Neutrophil (primary cell): ENCODE results near the gene CAST.
A peak's percentile ranks its signal among the peaks of the same experiment; 100 is the strongest.

Experiments used
- H3K27ac ChIP-seq: fragments of 200-600 bp; sonication (generic); 2 replicates; pipeline ENCODE4 v1.5.1; 2016; ENCODE audit warnings: mild to moderate bottlenecking, moderate library complexity
- H3K27me3 ChIP-seq: fragments of 200-600 bp; sonication (generic); 2 replicates; pipeline ENCODE4 v1.6.0; 2016; ENCODE audit warnings: mild to moderate bottlenecking
- H3K36me3 ChIP-seq: fragments of 200-600 bp; sonication (generic); 2 replicates; pipeline ENCODE4 v1.5.1; 2017
- H3K4me1 ChIP-seq, 2 experiments: fragments of 200-600 bp in 1 of 2; sonication (generic) in 1 of 2; 1 replicate in 1 of 2; 2 replicates in 1 of 2; pipeline versions ENCODE4 v1.5.1 to v1.6.1; 2013 to 2016; ENCODE audit warnings: low read depth in 1 of 2, low read length in 1 of 2, mild to moderate bottlenecking in 1 of 2, moderate library complexity in 1 of 2; ENCODE audit not compliant: control insufficient read depth in 1 of 2, insufficient read depth in 1 of 2
- H3K4me3 ChIP-seq, 2 experiments: fragments of 200-600 bp in 1 of 2; sonication (generic) in 1 of 2; 1 replicate in 1 of 2; 2 replicates in 1 of 2; pipeline ENCODE4 v1.5.1; 2013 to 2016; ENCODE audit warnings: low read depth in 1 of 2, low read length in 1 of 2, mild to moderate bottlenecking in 1 of 2, moderate library complexity in 1 of 2
- H3K9me3 ChIP-seq: fragments of 200-600 bp; sonication (generic); 2 replicates; pipeline ENCODE4 v1.5.1; 2016
- TF ChIP-seq, protein P1 (sequence below): fragments of 200-600 bp; sonication (generic); IDR thresholded peaks from 2 replicates; pipeline ENCODE4 v1.5.1; 2016; ENCODE audit warnings: antibody characterized with exemption

The CAST gene

DNA sequence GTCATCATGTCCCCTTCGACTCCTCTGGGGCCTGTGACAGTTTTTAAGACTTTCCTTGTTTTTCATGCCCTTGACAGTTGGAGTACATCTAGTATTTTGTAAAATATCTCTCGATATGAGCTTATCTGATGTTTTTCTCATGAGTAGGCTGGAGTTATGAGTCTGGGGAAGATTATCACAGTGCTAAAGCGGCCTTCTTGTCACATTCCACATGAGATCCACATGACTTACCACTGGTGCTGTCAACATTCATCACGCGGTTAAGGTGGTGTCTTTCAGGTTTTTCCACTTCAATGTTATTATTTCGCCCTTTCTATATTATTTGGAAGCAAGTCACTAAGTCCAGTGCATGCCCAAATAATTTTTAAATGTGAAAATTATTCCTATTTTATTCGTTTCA, 17.1 kb upstream of the CAST start:
- Histone ChIP-seq H3K36me3 (no peaks in the 10 kb centered on the region), H3K27me3 (no peaks in the 10 kb centered on the region), H3K27ac (no peak overlapping the region), H3K4me1 (peaks cover 26 to 32% of the 10 kb centered on the region in 2 experiments), H3K9me3 (no peaks in the 10 kb centered on the region), H3K4me3 (no peak overlapping the region)
- TF ChIP-seq, protein P1, sequence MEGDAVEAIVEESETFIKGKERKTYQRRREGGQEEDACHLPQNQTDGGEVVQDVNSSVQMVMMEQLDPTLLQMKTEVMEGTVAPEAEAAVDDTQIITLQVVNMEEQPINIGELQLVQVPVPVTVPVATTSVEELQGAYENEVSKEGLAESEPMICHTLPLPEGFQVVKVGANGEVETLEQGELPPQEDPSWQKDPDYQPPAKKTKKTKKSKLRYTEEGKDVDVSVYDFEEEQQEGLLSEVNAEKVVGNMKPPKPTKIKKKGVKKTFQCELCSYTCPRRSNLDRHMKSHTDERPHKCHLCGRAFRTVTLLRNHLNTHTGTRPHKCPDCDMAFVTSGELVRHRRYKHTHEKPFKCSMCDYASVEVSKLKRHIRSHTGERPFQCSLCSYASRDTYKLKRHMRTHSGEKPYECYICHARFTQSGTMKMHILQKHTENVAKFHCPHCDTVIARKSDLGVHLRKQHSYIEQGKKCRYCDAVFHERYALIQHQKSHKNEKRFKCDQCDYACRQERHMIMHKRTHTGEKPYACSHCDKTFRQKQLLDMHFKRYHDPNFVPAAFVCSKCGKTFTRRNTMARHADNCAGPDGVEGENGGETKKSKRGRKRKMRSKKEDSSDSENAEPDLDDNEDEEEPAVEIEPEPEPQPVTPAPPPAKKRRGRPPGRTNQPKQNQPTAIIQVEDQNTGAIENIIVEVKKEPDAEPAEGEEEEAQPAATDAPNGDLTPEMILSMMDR: no peak

DNA sequence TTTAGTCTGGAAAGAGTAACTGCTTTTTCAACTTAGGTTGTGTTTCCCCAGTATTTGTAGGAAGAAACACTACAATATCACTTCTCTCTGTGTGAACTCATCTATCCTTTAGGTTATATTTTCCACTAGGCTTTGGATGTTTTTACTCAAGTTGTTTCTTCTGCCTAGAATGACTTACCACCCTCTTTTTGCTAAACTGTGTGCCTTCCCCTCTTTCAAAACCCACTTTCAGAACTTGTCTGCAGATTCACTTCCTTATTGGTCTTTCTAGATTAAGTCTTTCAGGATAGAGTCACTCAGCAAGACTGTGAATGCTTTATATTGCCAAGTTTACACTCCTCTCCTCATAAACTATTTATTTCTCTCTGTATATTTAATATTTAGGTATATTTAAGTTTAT, 14.2 kb upstream of the CAST start:
- peaks cover 28 to 34% of the 10 kb centered on the region in 2 experiments for H3K4me1 ChIP-seq

DNA sequence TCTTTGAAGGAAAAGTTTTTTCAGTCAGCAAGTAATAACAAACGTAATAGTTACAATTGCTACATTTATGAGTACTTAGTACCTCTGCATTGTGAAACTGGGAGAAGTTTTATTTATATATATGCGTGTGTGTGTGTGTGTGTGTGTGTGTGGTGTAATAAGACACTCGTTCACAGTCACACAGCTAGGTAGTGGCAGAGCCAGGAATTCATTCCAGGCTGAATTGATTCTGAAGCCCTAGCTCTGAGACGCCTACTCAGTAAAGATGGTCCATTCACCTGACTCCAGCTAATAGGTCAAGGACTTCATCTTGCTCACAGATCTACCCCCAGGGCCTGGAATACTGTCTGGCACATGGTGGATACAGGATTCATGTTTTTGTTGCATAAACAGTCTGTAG, 13.6 kb upstream of the CAST start:
- Histone ChIP-seq H3K9me3 (no peaks in the 10 kb centered on the region), H3K27ac (no peak overlapping the region), H3K4me1 (peaks cover 28 to 34% of the 10 kb centered on the region in 2 experiments), H3K36me3 (no peaks in the 10 kb centered on the region), H3K27me3 (peaks cover 8% of the 10 kb centered on the region), H3K4me3 (no peak overlapping the region)
- TF ChIP-seq, protein P1: no peak

More for the DNA sequence above, 14.2 kb upstream of the CAST start:
- TF ChIP-seq, protein P1: no peak
- no peaks in the 10 kb centered on the region for H3K9me3 ChIP-seq
- peaks cover 5% of the 10 kb centered on the region for H3K27me3 ChIP-seq
- H3K4me3 ChIP-seq: no peak overlapping the region
- no peaks in the 10 kb centered on the region for H3K36me3 ChIP-seq
- H3K27ac ChIP-seq: peak overlapping the region; percentile 2

DNA sequence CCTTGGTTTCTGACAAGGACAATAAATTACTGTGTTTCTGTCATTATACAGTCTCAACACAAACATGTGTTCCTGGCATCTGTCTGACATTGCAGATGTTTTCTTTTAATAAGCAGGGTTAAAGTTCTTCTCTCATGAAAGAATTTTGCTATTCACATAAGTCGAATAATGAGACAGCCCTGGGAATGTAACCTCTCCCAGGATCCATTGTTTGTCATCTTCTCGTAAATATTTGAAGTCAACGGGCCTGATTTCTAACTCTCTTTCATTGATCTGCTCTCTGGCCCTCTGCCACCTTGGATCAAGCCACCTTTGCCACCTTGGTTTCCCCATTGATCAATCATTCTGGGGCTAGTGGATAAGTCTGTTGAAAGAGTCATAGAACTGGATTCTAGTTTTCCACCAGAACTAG, 12.9 kb upstream of the CAST start:
- TF ChIP-seq, protein P1: no peak
- Histone ChIP-seq H3K36me3 (no peaks in the 10 kb centered on the region), H3K27me3 (peaks cover 8% of the 10 kb centered on the region), H3K9me3 (no peaks in the 10 kb centered on the region), H3K27ac (no peak overlapping the region), H3K4me1 (peaks cover 28 to 34% of the 10 kb centered on the region in 2 experiments), H3K4me3 (no peak overlapping the region)

DNA sequence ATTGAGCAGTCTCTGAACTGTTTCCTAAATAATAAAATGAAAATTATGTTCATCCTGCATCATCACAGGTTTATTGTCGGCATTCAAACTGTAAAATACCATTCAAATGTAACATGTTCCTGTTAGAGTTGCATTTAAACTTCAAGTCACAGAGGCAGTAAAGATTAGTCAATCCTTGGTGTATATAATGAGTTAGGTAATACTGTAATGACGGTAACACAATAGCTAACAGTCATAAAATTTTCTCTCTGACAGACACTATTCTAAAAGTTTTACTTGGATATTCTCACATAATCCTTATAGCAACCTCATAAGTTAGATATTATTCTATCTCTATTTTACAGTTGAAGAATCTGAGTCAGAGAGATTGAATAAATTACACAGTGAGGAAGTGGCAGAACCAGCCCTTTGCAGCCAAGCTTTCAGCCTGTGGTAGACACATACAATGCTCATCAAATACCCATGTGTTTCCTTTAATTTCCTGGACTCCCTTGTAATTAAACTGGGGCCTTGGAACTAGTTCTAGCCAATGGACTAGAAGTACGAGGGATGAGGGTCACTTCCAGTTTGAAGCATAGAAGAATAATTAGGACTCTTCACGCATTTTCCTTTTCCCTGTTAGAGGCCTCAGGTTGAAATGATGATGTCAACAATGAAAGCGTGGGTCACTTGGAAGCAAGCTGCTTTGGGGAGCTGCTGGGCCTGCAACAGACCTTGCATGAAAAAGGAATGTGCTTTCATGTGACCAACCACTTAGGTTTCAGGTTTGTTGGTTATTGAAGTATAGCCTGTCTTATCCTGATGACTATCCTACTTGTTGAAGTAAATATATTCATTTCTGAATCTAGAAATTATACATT, 12.3 kb upstream of the CAST start:
- peaks cover 28 to 34% of the 10 kb centered on the region in 2 experiments for H3K4me1 ChIP-seq
- no peak overlapping the region for H3K4me3 ChIP-seq
- TF ChIP-seq, protein P1: no peak

More for the DNA sequence above, 12.3 kb upstream of the CAST start:
- H3K9me3 ChIP-seq: no peaks in the 10 kb centered on the region
- peaks cover 10% of the 10 kb centered on the region for H3K27me3 ChIP-seq
- no peaks in the 10 kb centered on the region for H3K36me3 ChIP-seq
- H3K27ac ChIP-seq: no peak overlapping the region
